Liver (tissue), 3 donors: ENCODE results near the gene SDR9C7.

ENCODE experiments used
- CTCF ChIP-seq: fragments of 150-350 bp; IDR thresholded peaks from 2 replicates; pipeline ENCODE4 v1.5.1; 2017; ENCODE audit warnings: improper control_type of control experiment, low read depth, low read length; ENCODE audit not compliant: missing input control
- EGR1 ChIP-seq, 2 donors: IDR thresholded peaks; 2 replicates each; pipeline ENCODE4 v1.6.1; 2016 to 2018; ENCODE audit warnings: antibody characterized with exemption in 2 of 2, low read depth in 2 of 2
- HNF4G ChIP-seq: IDR thresholded peaks from 2 replicates; pipeline ENCODE4 v1.6.1; 2016; ENCODE audit warnings: antibody characterized with exemption
- JUND ChIP-seq, 2 donors: IDR thresholded peaks; 2 replicates each; pipeline ENCODE4 v1.6.1; 2016; ENCODE audit warnings: antibody characterized with exemption in 2 of 2
- RXRA ChIP-seq, 2 donors: IDR thresholded peaks; 2 replicates each; pipeline ENCODE4 v1.6.1; 2017 to 2018; ENCODE audit warnings: antibody characterized with exemption in 2 of 2, mild to moderate bottlenecking in 1 of 2
- TAF1 ChIP-seq: conservative IDR thresholded peaks from 2 replicates; pipeline ENCODE4 v1.6.1; 2016; ENCODE audit warnings: antibody characterized with exemption, mild to moderate bottlenecking
- YY1 ChIP-seq: IDR thresholded peaks from 2 replicates; pipeline ENCODE4 v1.6.1; 2016; ENCODE audit warnings: antibody characterized with exemption, mild to moderate bottlenecking
- TF ChIP-seq, protein P1 (sequence below): IDR thresholded peaks from 2 replicates; pipeline ENCODE4 v1.6.1; 2016; ENCODE audit warnings: antibody characterized with exemption, mild to moderate bottlenecking
- TF ChIP-seq, protein P2 (sequence below): IDR thresholded peaks from 2 replicates; pipeline ENCODE4 v1.6.1; 2016; ENCODE audit warnings: antibody characterized with exemption
- TF ChIP-seq, protein P3 (sequence below): IDR thresholded peaks from 2 replicates; pipeline ENCODE4 v1.6.1; 2016; ENCODE audit warnings: antibody characterized with exemption
- donor health status: healthy.
- donor health status: healthy.

- TF ChIP-seq CTCF (no peak), YY1 (peak; percentile 68), RXRA (IDR thresholded peaks at IDR 0.05) (peak; percentile 71 to 94), EGR1 (IDR thresholded peaks at IDR 0.05; ENCODE audit: low read depth in 2 of 2) (peak in 1 of 2 donors; percentile 96), HNF4G (peak; percentile 25), TAF1 (no peak), JUND (IDR thresholded peaks at IDR 0.05) (peak in 1 of 2 donors; percentile 68)
- TF ChIP-seq, protein P1, sequence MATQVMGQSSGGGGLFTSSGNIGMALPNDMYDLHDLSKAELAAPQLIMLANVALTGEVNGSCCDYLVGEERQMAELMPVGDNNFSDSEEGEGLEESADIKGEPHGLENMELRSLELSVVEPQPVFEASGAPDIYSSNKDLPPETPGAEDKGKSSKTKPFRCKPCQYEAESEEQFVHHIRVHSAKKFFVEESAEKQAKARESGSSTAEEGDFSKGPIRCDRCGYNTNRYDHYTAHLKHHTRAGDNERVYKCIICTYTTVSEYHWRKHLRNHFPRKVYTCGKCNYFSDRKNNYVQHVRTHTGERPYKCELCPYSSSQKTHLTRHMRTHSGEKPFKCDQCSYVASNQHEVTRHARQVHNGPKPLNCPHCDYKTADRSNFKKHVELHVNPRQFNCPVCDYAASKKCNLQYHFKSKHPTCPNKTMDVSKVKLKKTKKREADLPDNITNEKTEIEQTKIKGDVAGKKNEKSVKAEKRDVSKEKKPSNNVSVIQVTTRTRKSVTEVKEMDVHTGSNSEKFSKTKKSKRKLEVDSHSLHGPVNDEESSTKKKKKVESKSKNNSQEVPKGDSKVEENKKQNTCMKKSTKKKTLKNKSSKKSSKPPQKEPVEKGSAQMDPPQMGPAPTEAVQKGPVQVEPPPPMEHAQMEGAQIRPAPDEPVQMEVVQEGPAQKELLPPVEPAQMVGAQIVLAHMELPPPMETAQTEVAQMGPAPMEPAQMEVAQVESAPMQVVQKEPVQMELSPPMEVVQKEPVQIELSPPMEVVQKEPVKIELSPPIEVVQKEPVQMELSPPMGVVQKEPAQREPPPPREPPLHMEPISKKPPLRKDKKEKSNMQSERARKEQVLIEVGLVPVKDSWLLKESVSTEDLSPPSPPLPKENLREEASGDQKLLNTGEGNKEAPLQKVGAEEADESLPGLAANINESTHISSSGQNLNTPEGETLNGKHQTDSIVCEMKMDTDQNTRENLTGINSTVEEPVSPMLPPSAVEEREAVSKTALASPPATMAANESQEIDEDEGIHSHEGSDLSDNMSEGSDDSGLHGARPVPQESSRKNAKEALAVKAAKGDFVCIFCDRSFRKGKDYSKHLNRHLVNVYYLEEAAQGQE, result no peak
- TF ChIP-seq, protein P2, sequence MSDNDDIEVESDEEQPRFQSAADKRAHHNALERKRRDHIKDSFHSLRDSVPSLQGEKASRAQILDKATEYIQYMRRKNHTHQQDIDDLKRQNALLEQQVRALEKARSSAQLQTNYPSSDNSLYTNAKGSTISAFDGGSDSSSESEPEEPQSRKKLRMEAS, result peak; percentile 42
- TF ChIP-seq, protein P3, sequence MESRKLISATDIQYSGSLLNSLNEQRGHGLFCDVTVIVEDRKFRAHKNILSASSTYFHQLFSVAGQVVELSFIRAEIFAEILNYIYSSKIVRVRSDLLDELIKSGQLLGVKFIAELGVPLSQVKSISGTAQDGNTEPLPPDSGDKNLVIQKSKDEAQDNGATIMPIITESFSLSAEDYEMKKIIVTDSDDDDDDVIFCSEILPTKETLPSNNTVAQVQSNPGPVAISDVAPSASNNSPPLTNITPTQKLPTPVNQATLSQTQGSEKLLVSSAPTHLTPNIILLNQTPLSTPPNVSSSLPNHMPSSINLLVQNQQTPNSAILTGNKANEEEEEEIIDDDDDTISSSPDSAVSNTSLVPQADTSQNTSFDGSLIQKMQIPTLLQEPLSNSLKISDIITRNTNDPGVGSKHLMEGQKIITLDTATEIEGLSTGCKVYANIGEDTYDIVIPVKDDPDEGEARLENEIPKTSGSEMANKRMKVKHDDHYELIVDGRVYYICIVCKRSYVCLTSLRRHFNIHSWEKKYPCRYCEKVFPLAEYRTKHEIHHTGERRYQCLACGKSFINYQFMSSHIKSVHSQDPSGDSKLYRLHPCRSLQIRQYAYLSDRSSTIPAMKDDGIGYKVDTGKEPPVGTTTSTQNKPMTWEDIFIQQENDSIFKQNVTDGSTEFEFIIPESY, result peak; percentile 59
These were observed 19.5 kb downstream of the SDR9C7 start for GRCh38 chr12:56914724-56915123.
